ENCODE data around the gene SERINC5. TPM values are rescaled to one million over a fixed set of nuclear protein-coding genes. Genes with fewer than 3 reads are reported as not detected.

The SERINC5 gene
- total RNA-seq, 4 donors from 2014 or later = 9.7 to 21.7 (median 17.3) TPM

DNA sequence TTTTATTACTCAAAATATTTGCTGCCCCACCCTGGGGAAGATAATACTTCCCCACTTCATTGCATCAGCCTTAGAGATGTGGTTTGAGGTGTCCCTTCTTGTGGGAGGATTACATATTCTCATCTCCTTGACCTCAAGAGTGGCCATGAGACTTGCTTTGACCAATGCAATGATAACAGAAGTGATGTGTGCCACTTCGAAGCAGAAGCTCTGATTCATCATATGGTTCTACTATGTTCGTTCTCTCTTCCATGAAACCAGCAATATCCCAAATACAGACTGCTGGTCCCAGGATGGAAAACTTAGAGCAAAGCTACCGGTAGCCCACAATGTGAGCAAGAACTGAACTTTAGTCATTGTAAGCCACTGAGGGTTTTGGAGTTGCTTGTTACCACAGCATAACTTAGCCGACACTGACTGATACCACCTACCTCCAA, 128.7 kb downstream of the SERINC5 start:
- TF ChIP-seq, protein P1, sequence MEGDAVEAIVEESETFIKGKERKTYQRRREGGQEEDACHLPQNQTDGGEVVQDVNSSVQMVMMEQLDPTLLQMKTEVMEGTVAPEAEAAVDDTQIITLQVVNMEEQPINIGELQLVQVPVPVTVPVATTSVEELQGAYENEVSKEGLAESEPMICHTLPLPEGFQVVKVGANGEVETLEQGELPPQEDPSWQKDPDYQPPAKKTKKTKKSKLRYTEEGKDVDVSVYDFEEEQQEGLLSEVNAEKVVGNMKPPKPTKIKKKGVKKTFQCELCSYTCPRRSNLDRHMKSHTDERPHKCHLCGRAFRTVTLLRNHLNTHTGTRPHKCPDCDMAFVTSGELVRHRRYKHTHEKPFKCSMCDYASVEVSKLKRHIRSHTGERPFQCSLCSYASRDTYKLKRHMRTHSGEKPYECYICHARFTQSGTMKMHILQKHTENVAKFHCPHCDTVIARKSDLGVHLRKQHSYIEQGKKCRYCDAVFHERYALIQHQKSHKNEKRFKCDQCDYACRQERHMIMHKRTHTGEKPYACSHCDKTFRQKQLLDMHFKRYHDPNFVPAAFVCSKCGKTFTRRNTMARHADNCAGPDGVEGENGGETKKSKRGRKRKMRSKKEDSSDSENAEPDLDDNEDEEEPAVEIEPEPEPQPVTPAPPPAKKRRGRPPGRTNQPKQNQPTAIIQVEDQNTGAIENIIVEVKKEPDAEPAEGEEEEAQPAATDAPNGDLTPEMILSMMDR (IDR thresholded peaks at IDR 0.05; ENCODE audit: low read depth) = no peak

DNA sequence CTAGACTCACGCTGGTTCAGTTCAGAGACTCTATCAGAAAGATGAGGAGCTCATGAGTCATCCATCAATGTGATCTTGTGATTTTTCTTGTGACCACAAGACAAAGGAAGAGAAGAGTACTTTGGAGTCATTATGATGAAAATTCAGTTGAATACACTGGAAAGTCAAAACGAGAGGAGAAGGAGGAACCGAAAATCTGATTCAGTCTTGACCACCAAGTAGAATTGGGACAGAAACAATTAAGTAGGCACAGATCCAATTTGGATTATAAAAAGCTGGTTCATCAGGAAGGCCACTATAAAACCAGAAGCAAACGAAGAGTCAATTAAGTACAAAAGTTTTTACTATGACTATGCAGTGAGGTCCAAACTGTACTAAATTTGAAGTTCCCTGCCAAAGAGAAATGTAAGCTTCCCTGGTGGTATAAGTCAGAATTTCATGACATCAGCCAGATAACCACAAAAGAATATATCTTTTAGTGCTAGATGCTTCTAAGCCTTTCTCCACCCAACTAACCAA, 129.8 kb downstream of the SERINC5 start:
- TF ChIP-seq, protein P1 (IDR thresholded peaks at IDR 0.05; ENCODE audit: low read depth) = no peak

DNA sequence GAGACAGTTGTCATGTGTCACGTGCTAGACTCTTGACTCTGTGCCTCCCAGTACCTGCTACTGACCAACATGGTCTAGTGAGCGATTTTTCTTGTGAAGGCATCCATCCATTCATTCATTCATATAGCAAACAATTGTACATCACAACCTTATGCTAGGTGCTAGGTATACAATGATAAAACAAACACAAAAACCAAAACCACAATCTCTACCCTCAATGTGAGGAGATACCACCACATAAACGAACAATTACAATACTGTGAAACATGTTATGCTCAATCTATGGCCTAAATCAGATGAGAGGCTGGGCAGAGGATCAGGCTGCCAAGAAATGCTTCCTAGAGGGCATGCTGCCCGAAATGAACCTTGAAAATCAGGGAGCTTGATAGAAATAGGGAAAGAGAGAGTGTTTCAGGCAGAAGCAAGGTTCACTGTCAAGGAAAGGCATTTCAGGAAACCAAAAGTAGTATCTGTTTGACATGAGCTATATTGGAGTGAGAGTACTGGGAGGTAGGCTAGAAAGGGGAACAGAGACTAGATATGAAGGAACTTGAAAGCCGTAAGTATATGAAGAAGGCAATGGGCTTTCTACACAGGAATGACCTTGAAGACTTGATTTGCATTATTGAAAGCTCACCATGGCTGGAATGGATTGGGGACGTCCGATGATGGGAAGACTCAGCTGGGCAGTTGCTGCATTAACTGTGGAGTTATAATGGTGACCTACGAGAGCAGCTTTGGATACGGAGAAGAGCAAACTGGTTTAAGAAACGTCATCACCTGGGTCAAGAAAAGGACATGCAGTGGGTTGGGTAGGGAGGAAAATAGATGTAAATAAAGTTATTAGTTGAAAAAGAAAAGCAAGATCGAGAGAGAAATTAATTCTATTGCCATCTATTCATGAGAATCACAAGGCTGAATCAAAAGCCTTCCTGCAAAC, 130.6 kb downstream of the SERINC5 start:
- TF ChIP-seq, protein P1 (IDR thresholded peaks at IDR 0.05; ENCODE audit: low read depth) = no peak

DNA sequence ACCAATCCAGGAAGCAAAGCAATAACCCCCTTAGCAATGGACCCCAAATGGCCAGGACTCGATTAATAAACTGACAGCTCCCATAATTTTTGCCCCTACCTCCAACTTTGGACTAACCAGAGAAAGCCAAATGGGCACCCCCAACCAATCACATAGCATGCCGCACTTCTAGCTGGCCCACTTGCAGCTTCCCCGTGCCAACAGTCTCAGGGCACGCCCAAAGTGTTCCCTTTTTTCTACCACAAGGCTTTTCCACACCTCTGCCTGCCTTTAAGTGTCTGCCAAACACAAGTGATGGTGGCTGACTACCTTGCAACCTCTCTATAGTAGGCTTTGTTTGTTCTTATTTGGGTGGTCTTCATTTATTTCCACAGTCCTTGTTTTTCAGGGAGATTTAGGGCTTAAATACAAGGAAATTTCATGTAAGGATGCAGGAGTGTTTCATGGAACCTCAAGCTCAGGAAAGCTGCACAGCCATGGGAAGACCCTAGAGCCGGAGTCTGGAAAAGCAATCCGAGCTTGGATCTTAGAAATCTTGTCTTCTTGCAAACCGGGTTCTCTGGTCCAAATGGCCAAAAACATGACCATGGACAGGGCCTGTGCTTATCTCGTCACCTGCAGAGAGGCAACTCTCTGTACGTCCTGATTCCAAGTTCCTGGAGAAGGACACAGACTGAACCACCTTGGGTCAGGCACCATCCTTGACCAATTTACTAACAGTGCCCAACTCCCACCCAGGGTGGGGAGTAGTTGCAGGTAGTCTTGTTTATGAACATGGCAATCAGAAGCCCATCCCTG, 131.5 kb downstream of the SERINC5 start:
- TF ChIP-seq, protein P1 (IDR thresholded peaks at IDR 0.05; ENCODE audit: low read depth) = no peak

DNA sequence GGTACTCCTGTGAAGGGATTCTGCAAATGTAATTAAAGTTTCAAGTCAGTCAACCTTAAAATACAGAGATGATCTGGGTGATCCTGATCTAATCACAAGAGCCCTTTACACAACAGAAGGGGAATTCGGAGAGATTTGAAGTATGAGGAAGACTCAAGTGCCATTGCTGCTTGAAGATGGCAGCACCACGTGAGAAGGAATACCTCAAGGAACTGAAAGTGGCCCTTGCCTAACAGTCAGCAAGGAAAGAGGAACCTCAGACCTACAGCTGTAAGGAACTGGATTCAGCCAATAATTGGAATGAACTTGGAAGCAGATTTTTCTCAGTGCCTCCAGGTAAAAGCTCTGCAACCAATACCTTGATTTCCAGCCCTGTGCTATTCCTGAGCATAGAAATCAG, 133.3 kb downstream of the SERINC5 start:
- TF ChIP-seq, protein P1 (IDR thresholded peaks at IDR 0.05; ENCODE audit: low read depth) = no peak

DNA sequence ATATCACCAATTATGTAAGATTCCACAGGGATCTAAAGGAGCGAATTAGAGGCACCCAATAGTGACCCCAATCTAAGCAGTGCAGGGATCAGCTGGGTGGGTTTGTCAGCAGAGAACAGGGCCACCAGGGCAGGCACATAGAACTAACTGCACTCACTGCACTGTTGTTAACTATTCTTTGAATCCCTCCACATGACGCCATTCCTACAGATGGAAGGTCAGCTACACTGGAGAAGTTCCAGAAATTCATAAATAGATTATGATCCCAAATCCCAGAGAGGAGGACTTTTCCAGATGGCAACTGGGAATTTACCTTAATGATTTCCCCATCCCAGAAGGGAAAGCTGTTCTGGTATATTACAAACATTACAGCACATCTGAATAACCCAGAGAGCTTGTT, 136.5 kb downstream of the SERINC5 start:
- TF ChIP-seq, protein P1 (IDR thresholded peaks at IDR 0.05; ENCODE audit: low read depth) = no peak

DNA sequence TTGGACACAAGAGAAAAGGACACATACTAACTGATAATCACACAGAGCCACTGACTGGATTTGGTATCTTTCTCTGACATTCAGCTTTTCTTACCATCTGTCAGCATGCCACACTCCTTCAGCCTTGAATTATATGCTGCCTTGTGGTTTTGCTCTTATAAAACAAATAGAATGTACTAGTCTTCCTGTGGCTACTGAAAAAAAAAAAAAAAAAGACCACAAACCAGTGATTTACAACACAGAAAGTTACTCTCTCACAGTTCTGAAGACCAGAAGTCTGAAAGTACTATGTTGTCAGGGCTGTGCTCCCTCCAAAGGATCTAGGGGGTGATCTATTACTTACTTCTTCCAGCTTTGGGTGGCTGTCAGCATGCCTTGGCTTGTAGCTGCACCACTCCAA, 138.4 kb downstream of the SERINC5 start:
- TF ChIP-seq, protein P1 (IDR thresholded peaks at IDR 0.05; ENCODE audit: low read depth) = no peak

All from subcutaneous adipose tissue (tissue), 4 donors.